PC-9 (cell line): ENCODE data around the gene ONECUT2.

Experiments used
- CTCF ChIP-seq: fragments of 200-600 bp; sonication (generic); conservative IDR thresholded peaks from 2 replicates; pipeline ENCODE4 v1.6.1; 2017; ENCODE audit warnings: mixed run types, antibody characterized with exemption, mild to moderate bottlenecking, moderate library complexity
- EZH2 ChIP-seq: fragments of 200-600 bp; sonication (generic); IDR thresholded peaks from 2 replicates; pipeline ENCODE4 v1.8.0; 2017; ENCODE audit warnings: antibody characterized with exemption, low read depth

GRCh38 chr18:57428221-57429150 lies 6.7 kb upstream of the ONECUT2 start:
- TF ChIP-seq CTCF (no peak), EZH2 (no peak)
